ENCODE results near the gene FBXO10.

GRCh38 chr9:37528652-37529471, 47.3 kb downstream of the FBXO10 start:
- TF ChIP-seq, protein P1, sequence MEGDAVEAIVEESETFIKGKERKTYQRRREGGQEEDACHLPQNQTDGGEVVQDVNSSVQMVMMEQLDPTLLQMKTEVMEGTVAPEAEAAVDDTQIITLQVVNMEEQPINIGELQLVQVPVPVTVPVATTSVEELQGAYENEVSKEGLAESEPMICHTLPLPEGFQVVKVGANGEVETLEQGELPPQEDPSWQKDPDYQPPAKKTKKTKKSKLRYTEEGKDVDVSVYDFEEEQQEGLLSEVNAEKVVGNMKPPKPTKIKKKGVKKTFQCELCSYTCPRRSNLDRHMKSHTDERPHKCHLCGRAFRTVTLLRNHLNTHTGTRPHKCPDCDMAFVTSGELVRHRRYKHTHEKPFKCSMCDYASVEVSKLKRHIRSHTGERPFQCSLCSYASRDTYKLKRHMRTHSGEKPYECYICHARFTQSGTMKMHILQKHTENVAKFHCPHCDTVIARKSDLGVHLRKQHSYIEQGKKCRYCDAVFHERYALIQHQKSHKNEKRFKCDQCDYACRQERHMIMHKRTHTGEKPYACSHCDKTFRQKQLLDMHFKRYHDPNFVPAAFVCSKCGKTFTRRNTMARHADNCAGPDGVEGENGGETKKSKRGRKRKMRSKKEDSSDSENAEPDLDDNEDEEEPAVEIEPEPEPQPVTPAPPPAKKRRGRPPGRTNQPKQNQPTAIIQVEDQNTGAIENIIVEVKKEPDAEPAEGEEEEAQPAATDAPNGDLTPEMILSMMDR (IDR thresholded peaks at IDR 0.05): no peak
- TF ChIP-seq POLR2A (IDR thresholded peaks at IDR 0.05): no peak

Measured in lower leg skin (tissue), 3 donors.